ENCODE data around the gene REV3L. TPM values are rescaled to one million over a fixed set of nuclear protein-coding genes. Genes with fewer than 3 reads are reported as not detected.
"Not testable (repeated sequence)": the region's sequence is repeated elsewhere in the genome, so short reads cannot be mapped to it uniquely, and the experiment has no call there.

Gene REV3L
- total RNA-seq, 1 experiment from 2014 or later: 6.6 TPM

- H3K9me3 ChIP-seq: no peaks in the 10 kb centered on the region
- H3K27me3 ChIP-seq: no peaks in the 10 kb centered on the region
- peaks cover 2% of the 10 kb centered on the region for H3K36me3 ChIP-seq
- no peak for DNase-seq
- no peak overlapping the region for H3K4me3 ChIP-seq
Measured at GRCh38 chr6:111337829-111338236, 145.2 kb downstream of the REV3L start.

GRCh38 chr6:111329882-111330633 is 153.0 kb downstream of the REV3L start:
- Histone ChIP-seq H3K27me3 (no peaks in the 10 kb centered on the region), H3K9me3 (no peaks in the 10 kb centered on the region), H3K4me3 (no peak overlapping the region), H3K36me3 (peaks cover 17% of the 10 kb centered on the region)
- no peak for DNase-seq

DNA sequence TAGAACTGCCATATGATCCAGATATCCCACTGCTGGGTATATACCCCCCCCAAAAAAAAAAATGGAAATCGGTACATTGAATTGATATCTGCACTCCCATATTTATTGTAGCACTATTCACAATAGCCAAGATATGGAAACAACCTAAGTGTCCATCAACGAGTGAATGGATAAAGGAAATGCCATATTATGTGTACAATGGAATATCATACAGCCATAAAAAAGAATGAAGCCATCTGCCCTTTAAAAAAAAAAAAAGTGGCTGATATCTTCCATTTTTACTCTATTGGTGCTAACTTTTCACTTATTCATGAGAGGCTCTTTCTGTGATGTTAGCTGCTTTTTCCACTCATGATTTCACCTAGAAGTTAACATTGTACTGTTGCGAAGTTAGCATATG is 156.5 kb downstream of the REV3L start:
- no peak for DNase-seq

DNA sequence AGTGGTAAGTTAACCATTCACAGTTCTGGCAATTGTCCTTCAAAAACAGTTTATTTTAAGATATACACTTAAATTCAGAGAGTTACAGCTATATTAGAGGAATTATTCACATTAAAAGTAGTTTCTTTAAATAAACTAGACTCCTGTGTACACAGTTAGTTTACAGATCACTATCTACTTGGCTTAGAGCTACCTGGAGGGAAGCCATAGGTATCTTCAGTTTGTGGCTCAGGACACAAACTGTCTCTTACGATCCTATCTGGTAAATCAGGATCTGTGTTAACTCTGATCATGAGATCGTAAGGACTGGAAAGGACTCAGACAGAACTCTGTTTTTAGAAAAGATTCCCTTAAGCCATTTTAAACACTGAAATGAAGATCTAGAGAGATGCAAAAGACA is 160.9 kb downstream of the REV3L start:
- peaks cover 11% of the 10 kb centered on the region for H3K36me3 ChIP-seq
- no peaks in the 10 kb centered on the region for H3K27me3 ChIP-seq
- no peak overlapping the region for H3K4me3 ChIP-seq
- no peak for DNase-seq
- H3K9me3 ChIP-seq: no peaks in the 10 kb centered on the region

More for the DNA sequence above, 156.5 kb downstream of the REV3L start:
- H3K9me3 ChIP-seq: no peaks in the 10 kb centered on the region
- no peak overlapping the region for H3K4me3 ChIP-seq
- peaks cover 17% of the 10 kb centered on the region for H3K36me3 ChIP-seq
- no peaks in the 10 kb centered on the region for H3K27me3 ChIP-seq

DNA sequence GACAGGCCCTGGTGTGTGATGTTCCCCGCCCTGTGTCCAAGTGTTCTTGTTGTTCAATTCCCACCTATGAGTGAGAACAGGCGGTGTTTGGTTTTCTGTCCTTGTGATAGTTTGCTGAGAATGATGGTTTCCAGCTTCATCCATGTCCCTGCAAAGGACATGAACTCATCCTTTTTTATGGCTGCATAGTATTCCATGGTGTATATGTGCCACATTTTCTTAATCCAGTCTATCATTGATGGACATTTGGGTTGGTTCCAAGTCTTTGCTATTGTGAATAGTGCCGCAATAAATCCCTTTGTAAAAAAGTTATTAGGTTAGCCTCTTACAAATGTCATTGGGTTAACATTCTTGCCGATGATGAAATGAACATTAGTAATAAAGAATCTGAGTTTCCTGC is 175.1 kb downstream of the REV3L start:
- peaks cover 32% of the 10 kb centered on the region for H3K36me3 ChIP-seq

GRCh38 chr6:111307275-111307858 is 175.7 kb downstream of the REV3L start:
- H3K36me3 ChIP-seq: peaks cover 32% of the 10 kb centered on the region
- no peak overlapping the region for H3K4me3 ChIP-seq
- H3K27me3 ChIP-seq: no peaks in the 10 kb centered on the region
- no peak for DNase-seq
- H3K9me3 ChIP-seq: no peaks in the 10 kb centered on the region

More for the DNA sequence above, 175.1 kb downstream of the REV3L start:
- not testable (repeated sequence) for DNase-seq, H3K9me3 ChIP-seq, H3K27me3 ChIP-seq, H3K4me3 ChIP-seq

DNA sequence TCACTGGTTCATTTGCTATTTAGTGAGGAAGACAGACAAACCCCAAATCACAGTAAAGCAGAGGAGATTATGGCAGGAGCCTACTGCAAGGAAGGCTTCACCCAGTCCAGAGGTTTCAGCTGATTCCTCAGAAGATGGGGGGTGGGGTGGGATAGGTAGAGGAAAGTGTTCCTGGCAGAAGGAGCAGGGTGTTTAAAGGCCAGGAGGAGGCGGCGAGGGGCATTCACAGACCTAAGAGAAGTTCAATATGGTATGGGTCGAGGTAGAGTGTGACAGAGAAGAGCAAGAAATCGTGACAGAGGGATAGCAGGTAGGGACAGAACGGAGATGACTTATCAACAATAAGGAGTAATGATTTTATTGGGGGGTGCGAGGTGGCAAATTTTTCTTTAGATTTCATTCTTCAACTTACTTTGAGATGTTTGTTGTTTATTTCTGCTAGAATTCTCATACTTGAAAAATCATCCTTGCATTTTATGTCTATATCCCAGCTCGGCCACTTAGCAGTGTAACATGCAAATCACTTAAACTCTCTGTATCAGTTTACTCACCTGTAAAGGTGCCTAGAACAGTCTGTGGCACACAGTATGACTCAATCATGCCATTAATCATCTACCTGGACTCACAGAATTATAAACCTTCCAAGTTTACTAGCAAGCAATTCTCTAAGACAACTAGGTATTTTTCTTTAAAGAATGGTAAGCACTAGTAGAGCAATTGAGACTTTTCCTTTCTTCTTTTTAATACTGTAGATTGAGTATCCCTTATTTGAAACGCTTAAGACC is 176.7 kb downstream of the REV3L start:
- H3K4me3 ChIP-seq: no peak overlapping the region
- H3K9me3 ChIP-seq: no peaks in the 10 kb centered on the region
- H3K36me3 ChIP-seq: peaks cover 29% of the 10 kb centered on the region
- DNase-seq: no peak
- no peaks in the 10 kb centered on the region for H3K27me3 ChIP-seq

- peaks cover 21% of the 10 kb centered on the region for H3K36me3 ChIP-seq
- H3K4me3 ChIP-seq: no peak overlapping the region
- H3K9me3 ChIP-seq: no peaks in the 10 kb centered on the region
- no peaks in the 10 kb centered on the region for H3K27me3 ChIP-seq
- DNase-seq: no peak
Measured at GRCh38 chr6:111301946-111302345, 181.1 kb downstream of the REV3L start.

- peaks cover 16% of the 10 kb centered on the region for H3K36me3 ChIP-seq
- not testable (repeated sequence) for H3K4me3 ChIP-seq, H3K27me3 ChIP-seq, DNase-seq, H3K9me3 ChIP-seq
Measured at GRCh38 chr6:111300938-111301800, 181.8 kb downstream of the REV3L start.

DNA sequence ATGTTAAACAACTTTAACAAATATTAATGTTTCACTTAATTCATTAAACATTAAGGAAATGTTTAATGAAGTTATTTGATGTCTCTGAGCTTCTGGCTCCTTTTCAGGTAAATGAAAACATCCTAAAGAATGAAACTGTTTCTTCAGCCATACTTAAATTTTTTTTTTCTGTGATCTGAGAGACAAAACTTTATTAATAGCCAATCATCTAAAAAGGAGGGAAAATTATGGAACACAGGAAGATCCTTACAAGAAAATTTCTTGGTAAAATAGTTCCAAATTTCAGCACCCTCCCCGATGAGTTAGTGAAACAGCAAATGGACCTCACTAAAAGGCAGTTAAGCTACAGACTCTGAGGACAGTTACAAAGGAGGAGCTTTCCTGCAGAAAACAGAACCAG is 185.2 kb downstream of the REV3L start:
- no peaks in the 10 kb centered on the region for H3K27me3 ChIP-seq
- H3K4me3 ChIP-seq: no peak overlapping the region
- peaks cover 21% of the 10 kb centered on the region for H3K36me3 ChIP-seq
- no peak for DNase-seq
- no peaks in the 10 kb centered on the region for H3K9me3 ChIP-seq

GRCh38 chr6:111294374-111294967 is 188.5 kb downstream of the REV3L start:
- Histone ChIP-seq H3K9me3 (no peaks in the 10 kb centered on the region), H3K27me3 (no peaks in the 10 kb centered on the region), H3K4me3 (no peak overlapping the region), H3K36me3 (peaks cover 17% of the 10 kb centered on the region)
- no peak for DNase-seq

DNA sequence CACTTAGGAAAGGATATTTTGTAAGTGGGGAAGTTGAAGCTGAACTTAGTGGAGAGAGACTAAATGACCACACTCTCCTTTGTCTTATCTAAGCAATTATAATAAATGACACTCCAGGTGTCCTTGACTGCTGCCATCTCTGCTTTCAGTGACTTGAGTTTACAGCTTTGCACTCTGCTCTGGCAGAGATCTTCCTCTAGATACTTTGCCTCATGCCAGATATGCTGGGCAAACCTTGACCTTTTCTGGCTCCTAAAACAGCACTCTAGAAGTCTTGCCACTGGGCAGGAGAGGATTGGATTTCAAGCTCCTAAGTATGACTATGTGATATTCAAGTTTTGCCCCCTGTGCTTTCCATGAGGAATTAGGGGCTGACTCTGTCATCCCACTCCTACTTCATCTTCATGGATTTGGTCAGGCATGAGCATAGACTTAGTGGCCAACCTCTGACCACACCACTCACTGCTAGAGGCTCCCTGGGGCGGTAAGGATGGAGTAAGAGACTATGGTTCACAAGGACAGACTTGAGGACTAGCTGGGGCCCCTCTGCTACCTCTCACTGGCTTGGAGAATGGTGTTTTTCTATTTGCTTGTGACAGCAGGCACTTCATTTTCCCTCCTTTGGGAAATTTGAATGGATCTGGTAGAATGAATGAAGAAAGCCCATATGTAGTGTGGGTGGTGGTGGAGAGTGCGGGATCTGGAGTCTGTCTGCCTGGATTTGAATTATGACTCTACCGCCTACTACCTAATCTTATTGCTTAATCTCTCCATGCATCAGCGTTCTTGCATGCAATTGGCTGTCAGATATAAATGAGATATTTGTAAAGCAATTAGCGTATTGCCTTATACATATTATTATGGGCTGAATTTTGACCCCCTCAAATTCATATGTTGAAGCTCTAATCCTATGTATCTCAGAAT is 191.4 kb downstream of the REV3L start:
- Histone ChIP-seq H3K4me3 (no peak overlapping the region), H3K9me3 (no peaks in the 10 kb centered on the region), H3K36me3 (peaks cover 5% of the 10 kb centered on the region; the same call in 1 of the 2 replicates), H3K27me3 (no peaks in the 10 kb centered on the region)
- no peak for DNase-seq

DNA sequence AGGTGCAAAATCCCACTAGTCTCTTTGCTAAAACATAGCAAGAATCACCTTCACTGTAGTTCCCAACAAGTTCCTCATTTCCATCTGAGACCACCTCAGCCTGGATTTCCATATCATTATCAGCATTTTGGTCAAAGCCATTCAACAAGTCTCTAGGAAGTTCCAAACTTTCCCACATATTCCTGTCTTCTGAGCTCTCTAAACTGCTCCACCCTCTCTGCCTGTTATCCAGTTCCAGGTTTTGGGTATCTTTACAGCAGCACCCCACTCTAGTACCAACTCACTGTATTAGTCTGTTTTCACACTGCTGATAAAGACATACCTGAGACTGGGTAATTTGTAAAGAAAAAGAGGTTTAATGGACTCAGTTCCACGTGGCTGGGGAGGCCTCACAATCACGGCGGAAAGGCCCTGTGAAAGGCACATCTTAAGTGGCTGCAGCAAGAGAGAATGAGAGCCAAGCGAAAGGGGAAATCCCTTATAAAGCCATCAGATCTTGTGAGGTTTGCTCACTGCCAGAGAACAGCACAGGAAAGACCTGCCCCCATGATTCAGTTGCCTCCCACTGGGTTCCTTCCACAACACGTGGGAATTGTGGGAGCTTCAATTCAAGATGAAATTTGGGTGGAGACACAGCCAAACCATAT is 192.2 kb downstream of the REV3L start:
- not testable (repeated sequence) for H3K4me3 ChIP-seq, DNase-seq, H3K9me3 ChIP-seq, H3K27me3 ChIP-seq, H3K36me3 ChIP-seq

- not testable (repeated sequence) for H3K27me3 ChIP-seq, H3K4me3 ChIP-seq, H3K9me3 ChIP-seq, DNase-seq, H3K36me3 ChIP-seq
Measured at GRCh38 chr6:111284356-111284755, 198.7 kb downstream of the REV3L start.

GRCh38 chr6:111283707-111284106 is 199.3 kb downstream of the REV3L start:
- Histone ChIP-seq H3K27me3 (no peaks in the 10 kb centered on the region), H3K4me3 (no peak overlapping the region), H3K36me3 (peaks cover 8% of the 10 kb centered on the region), H3K9me3 (no peaks in the 10 kb centered on the region)
- DNase-seq: no peak
